OCI-LY1 (cell line): ENCODE measurements around the gene STK11.
A peak's percentile ranks its signal among the peaks of the same experiment; 100 is the strongest.

Source experiments
- H2AFZ ChIP-seq: fragments of 200-600 bp; sonication (generic), shearing (Covaris generic); 2 replicates; pipeline ENCODE4 v1.6.0; 2014; ENCODE audit warnings: antibody characterized with exemption, mild to moderate bottlenecking, low read length
- H3F3A ChIP-seq: fragments of 200-600 bp; sonication (generic), shearing (Covaris generic); 2 replicates; pipeline ENCODE4 v1.6.0; 2014; ENCODE audit warnings: mild to moderate bottlenecking, antibody characterized with exemption, low read length, moderate library complexity; ENCODE audit not compliant: insufficient read depth
- H3K27ac ChIP-seq: fragments of 200-600 bp; sonication (generic); 2 replicates; pipeline ENCODE4 v1.5.1; 2014; ENCODE audit warnings: low read length, mixed run types, mild to moderate bottlenecking, low read depth; ENCODE audit not compliant: poor library complexity, severe bottlenecking
- H3K27me3 ChIP-seq: fragments of 200-600 bp; sonication (generic); 2 replicates; pipeline ENCODE4 v1.6.0; 2014; ENCODE audit warnings: antibody characterized with exemption, mild to moderate bottlenecking, low read length, moderate library complexity; ENCODE audit not compliant: insufficient read depth
- H3K36me3 ChIP-seq: fragments of 200-600 bp; sonication (generic); 2 replicates; pipeline ENCODE4 v1.6.1; 2014; ENCODE audit warnings: mild to moderate bottlenecking, antibody characterized with exemption, low read length, moderate library complexity, mixed read lengths; ENCODE audit not compliant: insufficient read depth
- H3K4me1 ChIP-seq: fragments of 200-600 bp; sonication (generic); 2 replicates; pipeline ENCODE4 v1.5.1; 2014; ENCODE audit warnings: mild to moderate bottlenecking, low read length, moderate library complexity; ENCODE audit not compliant: insufficient read depth, severe bottlenecking
- H3K4me2 ChIP-seq: fragments of 200-600 bp; sonication (generic), shearing (Covaris generic); 2 replicates; pipeline ENCODE4 v1.6.1; 2014; ENCODE audit warnings: low read length
- H3K4me3 ChIP-seq: fragments of 200-600 bp; sonication (generic); 2 replicates; pipeline ENCODE4 v1.5.1; 2014; ENCODE audit warnings: low read length, low read depth, mild to moderate bottlenecking, mixed read lengths; ENCODE audit not compliant: poor library complexity, severe bottlenecking
- H3K79me2 ChIP-seq: fragments of 200-600 bp; shearing (Covaris generic); 2 replicates; pipeline ENCODE4 v1.6.1; 2016; ENCODE audit warnings: mixed run types, low read length, mixed read lengths; ENCODE audit not compliant: insufficient read depth
- H3K9ac ChIP-seq: fragments of 200-600 bp; sonication (generic), shearing (Covaris generic); 2 replicates; pipeline ENCODE4 v1.6.1; 2014; ENCODE audit warnings: mild to moderate bottlenecking, low read length, mixed read lengths
- H3K9me2 ChIP-seq: fragments of 200-600 bp; sonication (generic), shearing (Covaris generic); 2 replicates; pipeline ENCODE4 v1.6.1; 2014; ENCODE audit warnings: low read depth, mild to moderate bottlenecking, low read length, mixed read lengths
- H3K9me3 ChIP-seq: fragments of 200-600 bp; shearing (Covaris generic); 2 replicates; pipeline ENCODE4 v1.6.1; 2014; ENCODE audit warnings: low read length, mixed read lengths
- H4K20me1 ChIP-seq: fragments of 200-600 bp; sonication (generic), shearing (Covaris generic); 2 replicates; pipeline ENCODE4 v1.6.0; 2016; ENCODE audit warnings: mild to moderate bottlenecking, low read length; ENCODE audit not compliant: insufficient read depth
- CTCF ChIP-seq: fragments of 200-600 bp; sonication (generic), shearing (Covaris generic); IDR thresholded peaks from 2 replicates; pipeline ENCODE4 v1.5.1; 2017; ENCODE audit warnings: mild to moderate bottlenecking, antibody characterized with exemption, low read length, moderate library complexity, mixed read lengths
- EZH2 ChIP-seq: fragments of 200-600 bp; sonication (generic), shearing (Covaris generic); IDR thresholded peaks from 2 replicates; pipeline ENCODE4 v1.8.0; 2017; ENCODE audit warnings: borderline replicate concordance, mixed run types, mild to moderate bottlenecking, antibody characterized with exemption, low read length, moderate library complexity, mixed read lengths

Gene STK11

GRCh38 chr19:1261798-1262622 is 56.4 kb downstream of the STK11 start:
- peaks cover 11% of the 10 kb centered on the region; the same call in 1 of the 2 replicates for H3K36me3 ChIP-seq
- H3K27me3 ChIP-seq = no peaks in the 10 kb centered on the region
- H3K9ac ChIP-seq = peak overlapping the region; percentile 85
- peaks cover 83% of the 10 kb centered on the region for H3K4me1 ChIP-seq
- TF ChIP-seq CTCF (no peak), EZH2 (no peak)
- no peaks in the 10 kb centered on the region for H3K9me2 ChIP-seq
- H2AFZ ChIP-seq = no peak overlapping the region
- H3K27ac ChIP-seq = peak overlapping the region; percentile 89
- peaks cover 5% of the 10 kb centered on the region; the same call in 1 of the 2 replicates for H3F3A ChIP-seq
- H3K4me3 ChIP-seq = peak overlapping the region; percentile 73
- no peaks in the 10 kb centered on the region for H4K20me1 ChIP-seq
- peak overlapping the region; percentile 85 for H3K4me2 ChIP-seq
- H3K79me2 ChIP-seq = no peaks in the 10 kb centered on the region
- no peaks in the 10 kb centered on the region for H3K9me3 ChIP-seq

- no peaks in the 10 kb centered on the region for H3K9me2 ChIP-seq
- TF ChIP-seq CTCF (no peak), EZH2 (no peak)
- peaks cover 86% of the 10 kb centered on the region for H3K4me1 ChIP-seq
- no peaks in the 10 kb centered on the region for H4K20me1 ChIP-seq
- H3K27ac ChIP-seq = peak overlapping the region; percentile 89
- H2AFZ ChIP-seq = no peak overlapping the region
- H3K79me2 ChIP-seq = no peaks in the 10 kb centered on the region
- H3K27me3 ChIP-seq = no peaks in the 10 kb centered on the region
- peak overlapping the region; percentile 73 for H3K4me3 ChIP-seq
- peaks cover 5% of the 10 kb centered on the region; the same call in 1 of the 2 replicates for H3F3A ChIP-seq
- peak overlapping the region; percentile 85 for H3K9ac ChIP-seq
- peak overlapping the region; percentile 85 for H3K4me2 ChIP-seq
- no peaks in the 10 kb centered on the region for H3K9me3 ChIP-seq
- peaks cover 6% of the 10 kb centered on the region; the same call in 1 of the 2 replicates for H3K36me3 ChIP-seq
Observed at GRCh38 chr19:1262623-1263123, 57.1 kb downstream of the STK11 start.

- Histone ChIP-seq H3K27me3 (no peaks in the 10 kb centered on the region), H4K20me1 (no peaks in the 10 kb centered on the region), H3K36me3 (peaks cover 1% of the 10 kb centered on the region; the same call in 1 of the 2 replicates), H3K9me2 (no peaks in the 10 kb centered on the region), H3K4me1 (peaks cover 86% of the 10 kb centered on the region), H3F3A (peaks cover 5% of the 10 kb centered on the region; the same call in 1 of the 2 replicates), H3K4me3 (peak overlapping the region; percentile 73), H3K9me3 (no peaks in the 10 kb centered on the region), H2AFZ (no peak overlapping the region), H3K9ac (peak overlapping the region; percentile 85; the same call in 1 of the 2 replicates), H3K4me2 (peak overlapping the region; percentile 85), H3K27ac (peak overlapping the region; percentile 89), H3K79me2 (no peaks in the 10 kb centered on the region)
- TF ChIP-seq CTCF = no peak
- TF ChIP-seq EZH2 = no peak
Observed at GRCh38 chr19:1263188-1263587, 57.6 kb downstream of the STK11 start.
